Measurements from ENCODE around the gene FOXN3. TPM values are rescaled to one million over a fixed set of nuclear protein-coding genes. Genes with fewer than 3 reads are reported as not detected.

Gene FOXN3
- polyA plus RNA-seq, 1 of the 3 experiments (the other 2 are of a cell fraction), result 9.8 TPM

DNA sequence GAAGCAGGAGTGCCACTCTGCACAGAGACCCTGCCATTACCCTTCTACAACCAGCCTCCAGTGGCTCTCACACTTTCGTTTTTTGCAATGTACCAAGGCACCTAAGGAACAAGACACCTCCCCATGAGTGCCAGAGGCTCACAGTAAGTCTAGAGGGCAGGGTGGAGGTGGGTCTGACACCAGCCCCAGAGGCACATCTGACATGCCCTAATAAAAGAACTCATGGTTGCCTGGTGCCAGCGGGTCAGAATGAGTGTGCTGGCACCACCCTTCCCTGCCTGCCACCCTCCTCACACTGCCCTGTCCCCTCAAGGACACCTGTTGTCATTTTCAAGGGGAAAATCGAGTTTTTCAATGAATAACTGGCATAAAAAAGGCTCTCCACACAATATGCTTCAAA lies 161.2 kb downstream of the FOXN3 start:
- Histone ChIP-seq H3K36me3 (replicated peaks in 1 of 2; ENCODE audit: control insufficient read depth in 1 of 2, insufficient read depth in 2 of 2, low read length in 1 of 2) (no peaks in the 10 kb centered on the region), H4K20me1 (ENCODE audit: insufficient read depth) (no peaks in the 10 kb centered on the region), H3K4me1 (ENCODE audit: control insufficient read depth in 1 of 2, insufficient read depth in 2 of 2, low read depth in 1 of 2, low read length in 1 of 2) (peaks cover 0 to 22% of the 10 kb centered on the region in 2 experiments; a peak in 1 of 4 replicates), H3K9ac (no peak overlapping the region), H3K9me3 (no peaks in the 10 kb centered on the region), H2AFZ (ENCODE audit: low read depth) (no peak overlapping the region), H3F3A (replicated peaks; ENCODE audit: insufficient read depth) (no peaks in the 10 kb centered on the region), H3K4me3 (ENCODE audit: low read depth in 2 of 2, low read length in 1 of 2) (no peak overlapping the region), H3K27ac (ENCODE audit: low read depth in 2 of 2, low read length in 1 of 2) (no peak overlapping the region), H3K27me3 (ENCODE audit: insufficient read depth) (no peaks in the 10 kb centered on the region), H3K4me2 (no peak overlapping the region), H3K9me2 (no peaks in the 10 kb centered on the region), H3K79me2 (ENCODE audit: insufficient read depth) (no peaks in the 10 kb centered on the region)
- ChIA-PET POLR2A (no interaction called here), CTCF (no interaction called here)
- no peak for DNase-seq
- TF ChIP-seq, protein P1, sequence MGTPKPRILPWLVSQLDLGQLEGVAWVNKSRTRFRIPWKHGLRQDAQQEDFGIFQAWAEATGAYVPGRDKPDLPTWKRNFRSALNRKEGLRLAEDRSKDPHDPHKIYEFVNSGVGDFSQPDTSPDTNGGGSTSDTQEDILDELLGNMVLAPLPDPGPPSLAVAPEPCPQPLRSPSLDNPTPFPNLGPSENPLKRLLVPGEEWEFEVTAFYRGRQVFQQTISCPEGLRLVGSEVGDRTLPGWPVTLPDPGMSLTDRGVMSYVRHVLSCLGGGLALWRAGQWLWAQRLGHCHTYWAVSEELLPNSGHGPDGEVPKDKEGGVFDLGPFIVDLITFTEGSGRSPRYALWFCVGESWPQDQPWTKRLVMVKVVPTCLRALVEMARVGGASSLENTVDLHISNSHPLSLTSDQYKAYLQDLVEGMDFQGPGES (IDR thresholded peaks at IDR 0.05; ENCODE audit: low read depth, low read length), result no peak
- WGBS (ENCODE audit: low lambda C conversion rate), result 77% methylated on average over 2 of the region's 3 CpGs

DNA sequence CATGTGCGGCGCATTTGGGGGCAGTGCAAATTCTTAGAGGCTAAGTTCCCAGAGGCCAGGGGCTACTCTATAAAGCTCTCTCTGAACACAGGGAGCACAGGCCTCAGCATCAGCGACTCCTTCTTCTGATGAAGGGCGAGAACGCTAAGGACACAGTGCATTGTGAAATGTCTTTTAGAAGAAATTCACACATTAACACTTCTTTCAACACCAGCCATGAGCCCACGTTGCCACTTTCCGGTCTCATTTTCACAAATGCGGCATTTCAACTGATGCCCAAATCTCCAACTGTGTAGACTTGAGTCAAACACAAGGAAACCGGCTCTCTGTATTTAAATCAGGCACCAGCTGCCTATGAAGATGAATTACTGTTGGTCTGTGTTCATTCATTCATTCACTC lies 162.0 kb downstream of the FOXN3 start:
- Histone ChIP-seq H3K9me2 (no peaks in the 10 kb centered on the region), H3K4me3 (ENCODE audit: low read depth in 2 of 2, low read length in 1 of 2) (no peak overlapping the region), H4K20me1 (ENCODE audit: insufficient read depth) (no peaks in the 10 kb centered on the region), H3K27me3 (ENCODE audit: insufficient read depth) (no peaks in the 10 kb centered on the region), H3K36me3 (replicated peaks in 1 of 2; ENCODE audit: control insufficient read depth in 1 of 2, insufficient read depth in 2 of 2, low read length in 1 of 2) (no peaks in the 10 kb centered on the region), H3K9me3 (no peaks in the 10 kb centered on the region), H2AFZ (ENCODE audit: low read depth) (no peak overlapping the region), H3K9ac (no peak overlapping the region), H3K79me2 (ENCODE audit: insufficient read depth) (no peaks in the 10 kb centered on the region), H3K4me1 (ENCODE audit: control insufficient read depth in 1 of 2, insufficient read depth in 2 of 2, low read depth in 1 of 2, low read length in 1 of 2) (peaks cover 0 to 22% of the 10 kb centered on the region in 2 experiments; a peak in 1 of 4 replicates), H3K27ac (ENCODE audit: low read depth in 2 of 2, low read length in 1 of 2) (no peak overlapping the region), H3F3A (replicated peaks; ENCODE audit: insufficient read depth) (no peaks in the 10 kb centered on the region), H3K4me2 (no peak overlapping the region)
- WGBS (ENCODE audit: low lambda C conversion rate), result 94% methylated on average over 9 of the region's 9 CpGs
- POLR2A ChIA-PET, result no interaction called here
- no peak for TF ChIP-seq MXI1 (IDR thresholded peaks at IDR 0.05; ENCODE audit: low read depth, low read length)
- no peak for TF ChIP-seq GATA2 (CRISPR knock-in tag; IDR thresholded peaks at IDR 0.05)
- no peak for TF ChIP-seq FOXM1 (IDR thresholded peaks at IDR 0.05; ENCODE audit: low read depth)
- TF ChIP-seq NRF1 (IDR thresholded peaks at IDR 0.05; ENCODE audit: low read depth, low read length), result no peak
- no peak for TF ChIP-seq SMC3 (IDR thresholded peaks at IDR 0.05; ENCODE audit: low read depth, low read length)
- TF ChIP-seq, protein P2, sequence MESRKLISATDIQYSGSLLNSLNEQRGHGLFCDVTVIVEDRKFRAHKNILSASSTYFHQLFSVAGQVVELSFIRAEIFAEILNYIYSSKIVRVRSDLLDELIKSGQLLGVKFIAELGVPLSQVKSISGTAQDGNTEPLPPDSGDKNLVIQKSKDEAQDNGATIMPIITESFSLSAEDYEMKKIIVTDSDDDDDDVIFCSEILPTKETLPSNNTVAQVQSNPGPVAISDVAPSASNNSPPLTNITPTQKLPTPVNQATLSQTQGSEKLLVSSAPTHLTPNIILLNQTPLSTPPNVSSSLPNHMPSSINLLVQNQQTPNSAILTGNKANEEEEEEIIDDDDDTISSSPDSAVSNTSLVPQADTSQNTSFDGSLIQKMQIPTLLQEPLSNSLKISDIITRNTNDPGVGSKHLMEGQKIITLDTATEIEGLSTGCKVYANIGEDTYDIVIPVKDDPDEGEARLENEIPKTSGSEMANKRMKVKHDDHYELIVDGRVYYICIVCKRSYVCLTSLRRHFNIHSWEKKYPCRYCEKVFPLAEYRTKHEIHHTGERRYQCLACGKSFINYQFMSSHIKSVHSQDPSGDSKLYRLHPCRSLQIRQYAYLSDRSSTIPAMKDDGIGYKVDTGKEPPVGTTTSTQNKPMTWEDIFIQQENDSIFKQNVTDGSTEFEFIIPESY (IDR thresholded peaks at IDR 0.05; ENCODE audit: borderline replicate concordance, low read depth), result no peak
- no peak for TF ChIP-seq RAD21 (IDR thresholded peaks at IDR 0.05; ENCODE audit: low read length)
- TF ChIP-seq CHD2 (IDR thresholded peaks at IDR 0.05; ENCODE audit: low read length, partially characterized antibody), result no peak
- no peak for TF ChIP-seq FOXJ3 (CRISPR knock-in tag; IDR thresholded peaks at IDR 0.05)
- CTCF ChIA-PET, result no interaction called here
- no peak for DNase-seq

Measured in SK-N-SH (cell line).